RWPE2 (cell line): ENCODE data around the gene IL20.

Source experiments
- ATAC-seq: fragments of 200-7000 bp; cut with Tn5 transposase; 3 replicates; pipeline ENCODE4 v1.9.1; 2021; ENCODE audit warnings: low read depth
- DNase-seq: peaks from one replicate; pipeline ENCODE4 v3.0.0-alpha.2; 2020; ENCODE audit warnings: low spot score
- H3K27ac ChIP-seq: fragments of 450-650 bp; 2 replicates; pipeline ENCODE4 v1.5.1; 2017; ENCODE audit warnings: mild to moderate bottlenecking; ENCODE audit not compliant: poor library complexity, severe bottlenecking
- H3K27me3 ChIP-seq: fragments of 250-450 bp; sonication (Bioruptor Pico); 2 replicates; pipeline ENCODE4 v1.5.1; 2021; ENCODE audit warnings: mild to moderate bottlenecking, moderate library complexity; ENCODE audit not compliant: insufficient read depth, poor library complexity, severe bottlenecking
- H3K36me3 ChIP-seq: fragments of 250-450 bp; sonication (Bioruptor Pico); 2 replicates; pipeline ENCODE4 v1.5.1; 2020; ENCODE audit warnings: low read depth, mild to moderate bottlenecking, moderate library complexity
- H3K4me1 ChIP-seq: fragments of 250-450 bp; sonication (Bioruptor Pico); 2 replicates; pipeline ENCODE4 v1.5.1; 2021; ENCODE audit warnings: mild to moderate bottlenecking, moderate library complexity; ENCODE audit not compliant: insufficient read depth, poor library complexity, severe bottlenecking
- H3K4me3 ChIP-seq: fragments of 250-450 bp; sonication (Bioruptor Pico); 2 replicates; pipeline ENCODE4 v1.5.1; 2021; ENCODE audit warnings: mild to moderate bottlenecking, moderate library complexity; ENCODE audit not compliant: severe bottlenecking
- H3K9me3 ChIP-seq: fragments of 250-450 bp; sonication (Bioruptor Pico); 2 replicates; pipeline ENCODE4 v1.5.1; 2021; ENCODE audit warnings: mild to moderate bottlenecking, moderate library complexity; ENCODE audit not compliant: severe bottlenecking
- TF ChIP-seq, protein P1 (sequence below): fragments of 450-650 bp; IDR thresholded peaks from one replicate; pipeline ENCODE4 v1.5.1; 2017; ENCODE audit warnings: mild to moderate bottlenecking, moderate library complexity; ENCODE audit not compliant: poor library complexity, severe bottlenecking

The IL20 gene

DNA sequence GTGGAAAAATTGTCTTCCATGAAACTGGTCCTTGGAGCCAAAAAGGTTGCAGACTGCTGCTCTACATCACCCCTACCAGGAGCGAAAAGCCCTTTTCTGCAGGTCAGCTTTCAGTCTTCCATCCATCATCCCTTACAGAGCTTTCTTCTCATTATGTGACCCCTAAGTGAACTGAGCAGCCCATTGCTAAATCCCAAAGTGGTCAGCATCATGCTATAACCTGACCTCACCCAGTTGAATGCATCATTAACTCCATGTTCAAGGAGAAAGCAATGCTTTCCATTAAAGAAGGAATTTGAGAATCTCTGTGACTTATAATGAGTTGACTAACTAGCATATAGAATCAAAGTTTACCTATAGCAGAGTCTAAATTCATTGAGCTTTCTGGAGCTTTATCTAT is 21.4 kb downstream of the IL20 start:
- no peak for ATAC-seq
- no peaks in the 10 kb centered on the region for H3K36me3 ChIP-seq
- TF ChIP-seq, protein P1, sequence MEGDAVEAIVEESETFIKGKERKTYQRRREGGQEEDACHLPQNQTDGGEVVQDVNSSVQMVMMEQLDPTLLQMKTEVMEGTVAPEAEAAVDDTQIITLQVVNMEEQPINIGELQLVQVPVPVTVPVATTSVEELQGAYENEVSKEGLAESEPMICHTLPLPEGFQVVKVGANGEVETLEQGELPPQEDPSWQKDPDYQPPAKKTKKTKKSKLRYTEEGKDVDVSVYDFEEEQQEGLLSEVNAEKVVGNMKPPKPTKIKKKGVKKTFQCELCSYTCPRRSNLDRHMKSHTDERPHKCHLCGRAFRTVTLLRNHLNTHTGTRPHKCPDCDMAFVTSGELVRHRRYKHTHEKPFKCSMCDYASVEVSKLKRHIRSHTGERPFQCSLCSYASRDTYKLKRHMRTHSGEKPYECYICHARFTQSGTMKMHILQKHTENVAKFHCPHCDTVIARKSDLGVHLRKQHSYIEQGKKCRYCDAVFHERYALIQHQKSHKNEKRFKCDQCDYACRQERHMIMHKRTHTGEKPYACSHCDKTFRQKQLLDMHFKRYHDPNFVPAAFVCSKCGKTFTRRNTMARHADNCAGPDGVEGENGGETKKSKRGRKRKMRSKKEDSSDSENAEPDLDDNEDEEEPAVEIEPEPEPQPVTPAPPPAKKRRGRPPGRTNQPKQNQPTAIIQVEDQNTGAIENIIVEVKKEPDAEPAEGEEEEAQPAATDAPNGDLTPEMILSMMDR, result no peak

DNA sequence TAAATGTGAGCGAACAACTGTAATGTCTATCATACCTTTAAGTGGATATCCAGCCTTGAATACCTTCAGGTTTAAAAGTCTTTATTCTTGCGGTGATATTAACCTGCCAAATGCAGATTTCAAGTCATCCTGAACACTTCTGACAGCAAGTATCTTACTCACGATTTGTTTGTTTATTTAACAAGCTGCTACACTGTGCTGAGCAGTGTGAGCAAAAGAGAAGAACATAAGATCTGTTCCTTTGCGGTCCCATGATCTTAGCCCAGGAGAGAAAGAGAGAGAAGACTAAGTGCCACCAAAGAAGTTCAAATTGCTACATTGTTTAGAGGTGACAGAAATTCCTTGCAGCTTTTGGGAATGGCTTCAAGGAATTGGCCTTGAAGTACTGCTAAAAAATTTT is 22.3 kb downstream of the IL20 start:
- TF ChIP-seq, protein P1, result no peak
- no peak for DNase-seq
- H3K9me3 ChIP-seq, result no peaks in the 10 kb centered on the region
- H3K36me3 ChIP-seq, result no peaks in the 10 kb centered on the region
- H3K27me3 ChIP-seq, result no peaks in the 10 kb centered on the region
- H3K4me1 ChIP-seq, result peaks cover 49% of the 10 kb centered on the region
- no peak for ATAC-seq
- H3K4me3 ChIP-seq, result no peak overlapping the region
- no peak overlapping the region for H3K27ac ChIP-seq

More for the DNA sequence above, 21.4 kb downstream of the IL20 start:
- H3K9me3 ChIP-seq, result no peaks in the 10 kb centered on the region
- DNase-seq, result no peak
- H3K27me3 ChIP-seq, result no peaks in the 10 kb centered on the region
- H3K4me3 ChIP-seq, result no peak overlapping the region
- peaks cover 41% of the 10 kb centered on the region for H3K4me1 ChIP-seq
- no peak overlapping the region for H3K27ac ChIP-seq

DNA sequence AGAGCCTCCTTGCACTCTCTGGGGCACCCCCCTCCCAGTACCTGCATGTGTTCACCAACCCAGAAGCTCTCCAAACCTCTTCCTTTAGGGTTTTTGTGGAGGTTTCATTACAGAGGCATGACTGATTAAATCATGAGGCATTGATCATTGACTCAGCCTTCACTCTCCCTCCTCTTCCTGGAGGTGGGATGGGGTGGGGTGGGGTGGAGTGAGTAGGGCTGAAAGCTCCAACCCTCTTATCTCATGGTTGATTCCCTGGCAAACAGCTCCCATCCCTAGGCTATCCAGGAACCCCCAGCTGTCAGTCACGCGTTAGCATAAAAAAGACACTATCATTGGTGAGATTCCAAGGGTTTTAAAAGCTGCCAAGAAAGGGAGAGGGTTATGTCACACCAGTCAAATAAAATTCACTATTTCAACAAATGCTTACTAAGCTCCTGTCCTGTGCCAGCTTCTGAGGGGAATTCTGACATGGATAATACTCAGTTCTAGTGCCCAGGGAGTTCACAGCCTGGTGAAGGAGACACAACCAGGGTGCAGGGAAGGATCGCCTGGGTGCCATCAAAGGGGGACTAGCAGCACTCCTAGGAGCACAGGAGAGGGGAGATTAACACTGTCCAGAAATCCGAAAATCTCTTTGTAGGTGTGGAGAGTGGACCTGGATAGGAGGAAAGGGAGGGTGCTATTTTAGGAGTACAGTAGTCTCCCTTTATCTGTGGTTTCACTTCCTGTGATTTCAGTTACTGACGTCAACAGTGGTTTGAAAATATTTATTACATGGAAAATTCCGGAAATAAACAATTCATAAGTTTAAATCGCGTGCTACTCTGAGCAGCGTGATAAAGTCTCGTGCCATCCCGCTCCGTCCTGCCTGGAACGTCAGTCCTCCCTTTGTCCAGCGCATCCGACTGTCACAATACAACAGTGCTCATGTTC is 25.0 kb downstream of the IL20 start:
- no peaks in the 10 kb centered on the region for H3K27me3 ChIP-seq
- DNase-seq, result peak; percentile 80
- TF ChIP-seq, protein P1, result no peak
- no peaks in the 10 kb centered on the region for H3K9me3 ChIP-seq
- H3K36me3 ChIP-seq, result no peaks in the 10 kb centered on the region
- ATAC-seq, result peak; percentile 81
- peaks cover 68% of the 10 kb centered on the region for H3K4me1 ChIP-seq
- H3K27ac ChIP-seq, result peak overlapping the region; percentile 98
- no peak overlapping the region for H3K4me3 ChIP-seq

GRCh38 chr1:206891412-206891811 is 26.0 kb downstream of the IL20 start:
- TF ChIP-seq, protein P1, result no peak
- no peaks in the 10 kb centered on the region for H3K9me3 ChIP-seq
- H3K27ac ChIP-seq, result peak overlapping the region; percentile 98
- no peaks in the 10 kb centered on the region for H3K27me3 ChIP-seq
- no peak for DNase-seq
- no peak overlapping the region for H3K4me3 ChIP-seq
- no peak for ATAC-seq
- H3K36me3 ChIP-seq, result no peaks in the 10 kb centered on the region
- peaks cover 71% of the 10 kb centered on the region for H3K4me1 ChIP-seq
